Smooth muscle cell (in vitro differentiated cells): ENCODE results near the gene PRDM16. TPM values are rescaled to one million over a fixed set of nuclear protein-coding genes. Genes with fewer than 3 reads are reported as not detected.

ENCODE experiments used
- DNase-seq: peaks from one replicate; lab custom pipeline; 2025; ENCODE audit not compliant: unreplicated experiment; lab: John Stamatoyannopoulos, UW
- H2AFZ ChIP-seq: fragments of 200-600 bp; sonication (generic); 2 replicates; pipeline ENCODE4 v1.6.0; 2016; ENCODE audit warnings: antibody characterized with exemption, low read depth, mild to moderate bottlenecking
- H3F3A ChIP-seq: fragments of 200-600 bp; sonication (generic); 2 replicates; pipeline ENCODE4 v1.6.0; 2017; ENCODE audit warnings: antibody characterized with exemption, low read depth
- H3K27ac ChIP-seq: fragments of 200-600 bp; sonication (generic); 2 replicates; pipeline ENCODE4 v1.5.1; 2016; ENCODE audit warnings: low read depth, mild to moderate bottlenecking
- H3K27me3 ChIP-seq: fragments of 200-600 bp; sonication (generic); 2 replicates; pipeline ENCODE4 v1.6.1; 2016; ENCODE audit warnings: low read depth, mild to moderate bottlenecking
- H3K36me3 ChIP-seq: fragments of 200-600 bp; sonication (generic); 2 replicates; pipeline ENCODE4 v1.5.1; 2016; ENCODE audit warnings: low read depth
- H3K4me1 ChIP-seq: fragments of 200-600 bp; sonication (generic); 2 replicates; pipeline ENCODE4 v1.5.1; 2016; ENCODE audit warnings: low read depth
- H3K4me2 ChIP-seq: fragments of 200-600 bp; sonication (generic); 2 replicates; pipeline ENCODE4 v1.6.0; 2016; ENCODE audit warnings: mild to moderate bottlenecking
- H3K4me3 ChIP-seq: fragments of 200-600 bp; sonication (generic); 2 replicates; pipeline ENCODE4 v1.5.1; 2016; ENCODE audit warnings: mild to moderate bottlenecking
- H3K79me2 ChIP-seq: fragments of 200-600 bp; sonication (generic); 2 replicates; pipeline ENCODE4 v1.6.0; 2016; ENCODE audit warnings: low read depth, mild to moderate bottlenecking
- H3K9ac ChIP-seq: fragments of 200-600 bp; sonication (generic); 2 replicates; pipeline ENCODE4 v1.6.0; 2016; ENCODE audit warnings: low read depth
- H3K9me3 ChIP-seq: fragments of 200-600 bp; sonication (generic); replicated peaks from 2 replicates; pipeline ENCODE4 v1.5.1; 2016; ENCODE audit warnings: low read depth
- H4K20me1 ChIP-seq: fragments of 200-600 bp; sonication (generic); 2 replicates; pipeline ENCODE4 v1.6.0; 2016; ENCODE audit warnings: low read depth
- CTCF ChIP-seq: fragments of 200-600 bp; sonication (generic); IDR thresholded peaks from 2 replicates; pipeline ENCODE4 v1.5.1; 2017; ENCODE audit warnings: borderline replicate concordance, mild to moderate bottlenecking, antibody characterized with exemption; ENCODE audit not compliant: insufficient read depth, poor library complexity, severe bottlenecking
- WGBS: methylation state at CpG from one replicate; pipeline ENCODE4 v1.1.7; 2016; ENCODE audit warnings: low lambda C conversion rate; 5-methylcytosine and 5-hydroxymethylcytosine counted together
- polyA plus RNA-seq: library from polyadenylated mRNA; unstranded; fragments of >200 nt; fragmentation: Nextera tagmentation; extraction: Ambion mirVana; gene quantifications from 2 replicates; pipeline ENCODE4 v1.2.1, GENCODE V29; 2016
- total RNA-seq: library from RNA; depleted of rRNA; stranded (reverse); fragments of >200 nt; gene quantifications from 2 replicates; pipeline ENCODE4 v1.2.3, GENCODE V29; 2014

The PRDM16 gene
- total and polyA plus RNA-seq, 2 experiments from 2014 or later, result 0.72 to 1.3 TPM

DNA sequence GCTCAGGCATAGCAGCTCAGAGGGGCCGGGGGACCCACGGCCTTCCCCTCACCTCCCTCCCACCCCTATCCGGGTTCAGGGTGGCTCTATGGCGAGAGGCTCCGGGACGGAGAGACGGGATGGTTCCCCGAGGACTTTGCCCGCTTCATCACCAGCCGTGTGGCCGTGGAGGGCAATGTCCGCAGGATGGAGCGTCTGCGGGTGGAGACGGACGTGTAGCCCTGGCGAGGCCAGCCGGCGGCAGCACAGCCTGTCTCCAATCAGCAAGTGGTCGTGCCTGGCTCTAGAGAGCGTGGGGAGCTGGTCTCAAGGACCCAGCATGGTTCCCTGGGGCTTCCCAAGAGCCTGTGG is 411.3 kb downstream of the PRDM16 start:
- no peak overlapping the region for H3K4me2 ChIP-seq
- no peak overlapping the region for H3K9ac ChIP-seq
- no peaks in the 10 kb centered on the region for H3K27me3 ChIP-seq
- H3K79me2 ChIP-seq, result no peaks in the 10 kb centered on the region
- H4K20me1 ChIP-seq, result no peaks in the 10 kb centered on the region
- no peaks in the 10 kb centered on the region for H3K4me1 ChIP-seq
- no peaks in the 10 kb centered on the region for H3K36me3 ChIP-seq
- WGBS, result 93% methylated on average over 21 of the region's 21 CpGs
- no peak overlapping the region for H2AFZ ChIP-seq
- no peak for DNase-seq
- H3K9me3 ChIP-seq, result no peaks in the 10 kb centered on the region
- H3K4me3 ChIP-seq, result no peak overlapping the region
- no peak overlapping the region for H3K27ac ChIP-seq
- H3F3A ChIP-seq, result no peaks in the 10 kb centered on the region
- no peak for TF ChIP-seq CTCF

DNA sequence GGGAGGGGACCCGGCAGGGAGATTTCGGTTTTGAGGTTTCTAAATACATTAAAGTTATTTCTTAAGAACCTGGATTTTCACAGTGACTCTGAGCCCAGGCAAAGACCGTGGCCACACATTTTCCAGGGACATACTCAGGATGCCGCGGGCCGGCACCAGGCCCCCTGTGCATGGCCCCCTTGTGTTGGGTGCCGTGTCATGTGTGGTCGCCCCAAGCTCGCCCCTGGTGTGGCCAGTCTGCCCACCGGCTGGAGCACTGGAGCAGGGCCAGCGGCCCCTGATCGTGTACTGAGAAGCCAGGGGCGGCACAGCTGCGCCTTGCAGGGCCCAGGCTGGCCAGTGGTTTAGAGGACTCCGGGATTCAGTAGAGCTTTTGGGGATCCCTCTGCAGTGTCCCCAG is 412.0 kb downstream of the PRDM16 start:
- Histone ChIP-seq H3K9ac (no peak overlapping the region), H3K36me3 (no peaks in the 10 kb centered on the region), H3K9me3 (no peaks in the 10 kb centered on the region), H3K27me3 (no peaks in the 10 kb centered on the region), H3K4me3 (no peak overlapping the region), H3K4me1 (no peaks in the 10 kb centered on the region), H3K4me2 (no peak overlapping the region), H3K79me2 (no peaks in the 10 kb centered on the region), H3K27ac (no peak overlapping the region), H2AFZ (no peak overlapping the region), H3F3A (no peaks in the 10 kb centered on the region), H4K20me1 (no peaks in the 10 kb centered on the region)
- TF ChIP-seq CTCF, result no peak
- WGBS, result 88% methylated on average over 15 of the region's 15 CpGs
- DNase-seq, result no peak

- Histone ChIP-seq H3K4me3 (no peak overlapping the region), H3K4me1 (no peaks in the 10 kb centered on the region), H3K79me2 (no peaks in the 10 kb centered on the region), H3K27ac (no peak overlapping the region), H3F3A (no peaks in the 10 kb centered on the region), H4K20me1 (no peaks in the 10 kb centered on the region), H2AFZ (no peak overlapping the region), H3K4me2 (no peak overlapping the region), H3K9me3 (no peaks in the 10 kb centered on the region), H3K9ac (no peak overlapping the region), H3K36me3 (no peaks in the 10 kb centered on the region), H3K27me3 (no peaks in the 10 kb centered on the region)
- DNase-seq, result no peak
- TF ChIP-seq CTCF, result no peak
- 85% methylated on average over 15 of the region's 20 CpGs for WGBS
Measured at GRCh38 chr1:3481836-3482375, 412.9 kb downstream of the PRDM16 start.

GRCh38 chr1:3482378-3482849 is 413.4 kb downstream of the PRDM16 start:
- peak; percentile 7 for TF ChIP-seq CTCF
- Histone ChIP-seq H3F3A (no peaks in the 10 kb centered on the region), H3K36me3 (no peaks in the 10 kb centered on the region), H3K79me2 (no peaks in the 10 kb centered on the region), H3K27me3 (no peaks in the 10 kb centered on the region), H3K9me3 (no peaks in the 10 kb centered on the region), H3K4me1 (no peaks in the 10 kb centered on the region), H3K9ac (no peak overlapping the region), H2AFZ (no peak overlapping the region), H4K20me1 (no peaks in the 10 kb centered on the region), H3K4me2 (no peak overlapping the region), H3K27ac (no peak overlapping the region), H3K4me3 (no peak overlapping the region)
- DNase-seq, result no peak
- WGBS, result 70% methylated on average over 16 of the region's 18 CpGs
